SW 1271 (cell line): Measurements from ENCODE around the gene RYR1.
"Not testable (repeated sequence)": the region's sequence is repeated elsewhere in the genome, so short reads cannot be mapped to it uniquely, and the experiment has no call there.

Experiments
- DNase-seq, 2 experiments: peaks; one replicate each; lab custom pipeline; 2025; lab: John Stamatoyannopoulos, UW

Gene RYR1

GRCh38 chr19:38490861-38491260 is 57.4 kb downstream of the RYR1 start:
- DNase-seq, result no peak

DNA sequence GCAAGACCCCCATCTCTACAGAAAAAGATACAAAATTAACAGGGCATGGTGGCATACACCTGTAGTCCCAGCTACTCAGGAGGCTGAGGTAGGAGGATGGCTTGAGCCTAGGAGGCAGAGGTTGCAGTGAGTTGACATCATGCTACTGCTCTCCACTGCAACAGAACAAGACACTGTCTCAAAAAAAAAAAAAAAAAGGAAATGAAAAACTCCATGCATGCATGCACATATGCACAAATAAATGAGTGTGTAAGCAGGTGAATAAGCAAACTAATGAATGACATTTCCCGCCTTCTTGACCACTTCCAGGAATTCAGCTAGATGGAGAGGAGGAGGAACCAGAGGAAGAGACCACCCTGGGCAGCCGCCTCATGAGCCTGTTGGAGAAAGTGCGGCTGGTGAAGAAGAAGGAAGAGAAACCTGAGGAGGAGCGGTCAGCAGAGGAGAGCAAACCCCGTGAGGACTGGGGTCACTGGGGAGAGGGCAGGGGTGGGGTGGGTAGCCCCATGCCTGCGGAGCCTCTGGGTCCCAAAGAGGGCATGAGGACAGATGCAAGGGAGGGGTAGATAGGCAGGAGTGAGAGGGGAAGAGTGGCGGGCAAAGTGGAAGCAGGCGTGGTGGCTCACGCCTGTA is 58.8 kb downstream of the RYR1 start:
- DNase-seq, result no peak

GRCh38 chr19:38494379-38494778 is 60.9 kb downstream of the RYR1 start:
- no peak for DNase-seq

DNA sequence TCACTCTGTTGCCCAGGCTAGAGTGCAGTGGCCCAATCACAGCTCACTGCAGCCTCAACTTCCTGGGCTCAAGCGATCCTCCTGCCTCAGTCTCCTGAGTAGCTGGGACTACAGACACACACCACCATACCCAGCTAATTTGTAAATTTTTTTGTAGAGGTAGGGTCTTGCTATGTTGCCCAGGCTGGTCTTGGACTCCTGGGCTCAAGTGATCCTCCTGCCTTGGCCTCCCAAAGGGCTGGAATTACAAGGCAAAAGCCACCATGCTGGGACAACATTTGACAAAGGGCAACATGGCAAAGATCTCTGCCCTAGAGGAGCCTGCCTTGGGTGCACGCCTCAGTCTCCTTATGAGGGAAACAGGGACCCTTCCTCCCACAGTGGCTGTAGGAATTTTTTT is 61.9 kb downstream of the RYR1 start:
- not testable (repeated sequence) for DNase-seq

GRCh38 chr19:38496116-38496515 is 62.6 kb downstream of the RYR1 start:
- DNase-seq, result no peak

GRCh38 chr19:38496603-38497487 is 63.4 kb downstream of the RYR1 start:
- no peak for DNase-seq

- no peak for DNase-seq
Observed at GRCh38 chr19:38497907-38498306, 64.4 kb downstream of the RYR1 start.

- DNase-seq, result no peak
Observed at GRCh38 chr19:38499532-38499931, 66.0 kb downstream of the RYR1 start.

GRCh38 chr19:38500450-38500849 is 67.0 kb downstream of the RYR1 start:
- no peak for DNase-seq

- DNase-seq, result no peak
Observed at GRCh38 chr19:38502410-38503076, 69.1 kb downstream of the RYR1 start.

- DNase-seq, result no peak
Observed at GRCh38 chr19:38503077-38503410, 69.6 kb downstream of the RYR1 start.

DNA sequence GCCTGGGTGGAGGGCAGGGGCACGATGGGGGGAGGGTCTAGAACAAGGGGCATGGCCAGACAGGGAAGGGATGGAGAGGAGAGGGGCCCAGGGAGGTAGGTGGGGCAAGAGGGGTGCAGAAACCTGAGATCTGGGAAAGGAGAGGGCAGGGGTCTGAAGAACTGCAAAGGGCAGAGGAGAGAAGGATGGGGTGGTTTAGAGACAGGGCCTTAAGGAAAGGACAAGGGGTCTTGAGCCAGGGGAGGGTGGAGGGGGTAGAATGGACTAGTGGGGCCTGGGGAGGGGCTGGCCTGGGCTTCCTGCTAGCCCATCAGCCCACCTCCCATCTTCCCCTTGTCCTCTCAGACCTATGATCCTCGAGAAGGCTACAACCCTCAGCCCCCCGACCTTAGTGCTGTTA is 72.5 kb downstream of the RYR1 start:
- no peak for DNase-seq

DNA sequence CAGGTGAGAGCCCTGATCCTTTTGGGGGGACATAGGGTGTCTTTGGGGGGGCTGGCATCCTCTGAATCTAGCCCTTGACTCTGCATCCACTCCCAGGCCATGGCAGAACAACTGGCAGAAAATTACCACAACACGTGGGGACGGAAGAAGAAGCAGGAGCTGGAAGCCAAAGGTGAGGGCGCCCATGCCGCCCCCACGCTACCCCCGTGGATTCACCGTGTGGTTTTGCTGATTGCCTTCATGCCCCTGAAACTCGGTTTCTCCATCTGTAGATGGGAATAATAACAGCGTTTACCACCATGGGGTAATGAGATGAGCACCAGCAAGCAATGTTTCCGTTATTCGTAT is 72.9 kb downstream of the RYR1 start:
- no peak for DNase-seq

DNA sequence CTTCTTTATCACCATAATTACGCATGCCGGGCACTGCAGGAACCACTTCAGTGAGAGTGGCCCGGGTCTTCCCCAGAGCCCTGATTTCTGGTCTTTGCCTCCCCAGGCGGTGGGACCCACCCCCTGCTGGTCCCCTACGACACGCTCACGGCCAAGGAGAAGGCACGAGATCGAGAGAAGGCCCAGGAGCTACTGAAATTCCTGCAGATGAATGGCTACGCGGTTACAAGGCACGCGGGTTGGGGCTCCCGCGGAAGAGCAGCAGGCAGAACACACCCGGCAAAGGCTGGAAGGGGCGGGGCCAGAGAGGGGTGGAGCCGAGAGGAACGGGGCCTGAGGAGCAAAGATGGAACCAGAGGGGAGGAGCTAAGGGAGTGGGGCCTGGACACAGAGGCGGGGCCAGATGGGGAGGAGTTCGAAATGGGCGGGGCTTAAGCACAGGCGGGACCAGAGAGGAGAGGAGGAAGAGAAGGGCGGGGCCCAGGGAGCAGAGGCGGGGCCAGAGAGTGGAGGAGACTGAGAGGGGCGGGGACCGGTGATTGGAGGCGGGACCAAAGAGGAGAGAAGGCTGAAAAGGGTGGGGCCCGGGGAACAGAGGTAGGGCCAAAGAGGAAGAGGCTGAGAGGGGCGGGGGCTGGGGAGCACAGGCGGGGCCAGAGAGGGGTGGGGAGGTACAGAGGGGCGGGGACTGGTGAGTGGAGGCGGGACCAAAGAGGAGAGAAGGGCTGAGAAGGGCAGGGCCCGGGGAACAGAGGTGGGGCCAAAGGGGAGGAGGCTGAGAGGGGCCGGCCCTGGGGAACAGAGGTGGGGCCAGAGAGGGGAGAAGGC is 73.4 kb downstream of the RYR1 start:
- peak in 1 of 2 experiments; percentile 38 for DNase-seq

DNA sequence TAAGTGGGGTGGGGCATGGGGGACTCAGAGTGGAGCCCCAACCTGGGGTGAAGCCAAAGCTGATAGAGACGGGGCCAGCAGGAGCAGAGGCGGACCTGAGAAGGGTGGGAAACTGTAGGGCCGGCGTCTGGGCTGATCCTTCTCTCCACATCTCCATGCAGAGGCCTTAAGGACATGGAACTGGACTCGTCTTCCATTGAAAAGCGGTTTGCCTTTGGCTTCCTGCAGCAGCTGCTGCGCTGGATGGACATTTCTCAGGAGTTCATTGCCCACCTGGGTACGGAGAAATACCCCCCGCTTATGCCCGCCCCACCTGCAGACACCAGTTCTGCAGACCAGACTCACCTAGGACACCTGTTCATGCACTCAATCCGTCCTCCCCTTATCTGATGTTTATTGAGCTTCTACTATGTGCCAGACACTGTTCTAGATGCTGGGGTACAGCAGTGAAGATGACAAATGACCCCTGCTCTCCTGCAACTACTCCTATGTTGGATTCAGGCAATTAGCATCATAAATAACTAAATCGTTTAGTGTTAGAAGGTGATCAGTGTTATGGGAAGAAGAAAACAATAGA is 74.1 kb downstream of the RYR1 start:
- no peak for DNase-seq

GRCh38 chr19:38508507-38508906 is 75.0 kb downstream of the RYR1 start:
- DNase-seq, result no peak

DNA sequence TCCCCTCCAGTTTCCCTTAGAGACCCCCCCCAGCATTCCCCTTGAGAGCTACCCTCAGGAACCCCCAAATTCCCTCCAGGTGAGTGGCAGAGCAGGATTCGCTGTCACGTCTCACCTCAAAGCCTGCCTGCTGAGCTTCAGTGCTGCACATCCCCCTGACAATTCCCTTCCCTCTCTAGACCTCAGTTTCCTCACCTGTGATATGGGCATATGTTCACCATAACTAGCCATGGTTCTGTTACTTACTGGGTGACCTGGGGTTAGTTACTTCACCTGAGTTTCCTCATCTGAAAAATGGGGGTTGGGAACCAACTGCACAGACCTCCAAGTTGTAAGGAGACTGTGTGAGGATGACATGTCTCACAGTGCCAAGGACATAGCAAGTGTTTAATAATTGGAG is 75.5 kb downstream of the RYR1 start:
- no peak for DNase-seq

DNA sequence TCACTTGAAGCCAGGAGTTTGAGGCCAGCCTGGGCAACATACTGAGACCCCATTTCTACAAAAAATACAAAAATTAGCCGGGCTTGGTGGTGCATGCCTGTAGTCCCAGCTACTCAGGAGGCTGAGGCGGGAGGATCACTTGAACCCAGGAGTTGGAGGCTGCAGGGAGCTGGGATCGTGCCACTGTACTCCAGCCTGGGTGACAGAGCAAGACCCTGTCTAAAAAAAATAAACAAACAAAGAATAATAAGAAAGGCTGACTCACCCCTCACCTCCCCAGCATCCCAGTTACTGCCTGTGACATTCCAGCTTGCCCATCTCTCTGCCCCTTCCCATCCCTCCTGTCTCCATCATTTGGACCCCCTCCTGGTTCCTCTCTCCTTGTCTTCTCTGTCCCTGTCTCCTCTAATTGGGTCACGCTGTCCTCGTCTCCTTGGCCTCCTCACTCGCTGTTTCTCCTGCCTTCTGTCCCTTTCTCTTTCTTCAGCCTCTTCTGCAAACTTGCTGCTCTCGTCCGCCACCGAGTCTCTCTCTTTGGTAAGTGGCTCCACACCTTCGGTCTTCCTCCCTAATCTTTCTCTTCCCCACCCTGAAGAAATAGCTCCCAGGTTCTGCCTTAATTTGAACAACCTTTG is 77.7 kb downstream of the RYR1 start:
- DNase-seq, result no peak

GRCh38 chr19:38512277-38512676 is 78.8 kb downstream of the RYR1 start:
- no peak for DNase-seq

DNA sequence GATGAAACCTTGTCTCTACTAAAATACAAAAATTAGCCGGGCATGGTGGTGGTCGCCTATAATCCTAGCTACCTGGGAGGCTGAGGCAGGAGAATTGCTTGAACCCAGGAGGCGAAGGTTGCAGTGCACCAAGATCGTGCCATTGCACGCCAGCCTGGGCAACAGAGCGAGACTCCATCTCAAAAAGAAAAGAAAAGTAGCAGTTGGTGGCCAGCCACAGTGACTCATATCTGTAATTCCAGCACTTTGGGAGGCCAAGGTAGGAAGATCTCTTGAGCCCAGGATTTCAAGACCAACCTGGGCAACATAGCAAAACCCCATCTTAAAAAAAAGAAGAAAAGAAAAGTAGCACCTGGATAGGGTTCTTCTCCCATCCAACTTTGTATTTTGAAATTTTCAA is 79.7 kb downstream of the RYR1 start:
- not testable (repeated sequence) for DNase-seq

DNA sequence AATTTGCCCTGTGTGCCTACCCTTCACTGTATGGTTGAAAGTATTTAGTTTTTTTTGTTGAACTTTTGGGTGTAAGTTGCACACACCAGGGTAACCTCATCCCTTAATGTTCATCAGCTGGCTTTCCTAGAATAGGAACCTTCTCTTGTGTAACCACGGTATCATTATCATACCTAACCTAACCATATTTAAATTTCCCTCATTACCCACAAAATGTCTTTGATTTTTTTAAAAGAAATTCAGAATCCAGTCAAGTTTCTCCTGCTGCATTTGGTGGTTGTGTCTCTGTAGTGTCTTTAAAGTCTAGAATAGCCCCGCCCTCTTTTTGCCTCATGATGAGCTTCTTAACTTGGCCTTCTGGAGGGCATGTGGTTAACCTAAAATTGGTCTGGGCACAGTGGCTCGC is 80.3 kb downstream of the RYR1 start:
- DNase-seq, result no peak
